SK-N-SH (cell line): ENCODE results near the gene P2RX3. TPM values are rescaled to one million over a fixed set of nuclear protein-coding genes. Genes with fewer than 3 reads are reported as not detected.

ENCODE experiments used
- CTCF ChIA-PET: fragments of 300-600, 350-600 bp; formaldehyde crosslinking; extraction: SDS; loops from one replicate; lab custom pipeline; 2021; lab: Yijun Ruan, JAX
- POLR2A ChIA-PET: fragments of 350-600 bp; sonication (Branson Sonifier 250); formaldehyde crosslinking; extraction: SDS; loops from one replicate; lab custom pipeline; 2020; ENCODE audit warnings: antibody characterized with exemption, inconsistent platforms; lab: Yijun Ruan, JAX
- DNase-seq: peaks from one replicate; pipeline ENCODE4 v3.0.0; 2012
- H2AFZ ChIP-seq: fragments of 200-600 bp; sonication (generic); 2 replicates; pipeline ENCODE4 v1.8.1; 2016; ENCODE audit warnings: antibody characterized with exemption, mild to moderate bottlenecking, low read depth
- H3F3A ChIP-seq: fragments of 200-600 bp; sonication (generic); replicated peaks from 2 replicates; pipeline ENCODE3; 2016; ENCODE audit warnings: antibody characterized with exemption, mild to moderate bottlenecking; ENCODE audit not compliant: insufficient read depth
- H3K27ac ChIP-seq, 2 experiments: fragments of 200-500 bp in 1 of 2; fragments of 200-600 bp in 1 of 2; sonication (Bioruptor generic) in 1 of 2; sonication (generic), shearing (Covaris generic) in 1 of 2; 2 replicates each; pipeline versions ENCODE4 v1.5.1 to v1.6.1; 2014 to 2016; ENCODE audit warnings: low read depth in 2 of 2, inconsistent platforms in 1 of 2, low read length in 1 of 2, mild to moderate bottlenecking in 1 of 2, mixed read lengths in 1 of 2
- H3K27me3 ChIP-seq: fragments of 200-600 bp; sonication (generic), shearing (Covaris generic); 2 replicates; pipeline ENCODE4 v1.6.1; 2016; ENCODE audit warnings: mixed run types; ENCODE audit not compliant: insufficient read depth
- H3K36me3 ChIP-seq, 2 experiments: fragments of 200-500 bp in 1 of 2; fragments of 200-600 bp in 1 of 2; sonication (Bioruptor generic) in 1 of 2; sonication (generic) in 1 of 2; replicated peaks in 1 of 2; 2 replicates each; pipeline versions ENCODE3 to v1.5.1; 2014 to 2016; ENCODE audit warnings: low read length in 1 of 2, mild to moderate bottlenecking in 1 of 2; ENCODE audit not compliant: insufficient read depth in 2 of 2, control insufficient read depth in 1 of 2
- H3K4me1 ChIP-seq, 2 experiments: fragments of 200-500 bp in 1 of 2; fragments of 200-600 bp in 1 of 2; sonication (Bioruptor generic) in 1 of 2; sonication (generic), shearing (Covaris generic) in 1 of 2; 2 replicates each; pipeline versions ENCODE4 v1.5.1 to v1.6.1; 2014 to 2016; ENCODE audit warnings: low read depth in 1 of 2, low read length in 1 of 2, mixed run types in 1 of 2; ENCODE audit not compliant: insufficient read depth in 2 of 2, control insufficient read depth in 1 of 2
- H3K4me2 ChIP-seq: fragments of 200-600 bp; sonication (generic), shearing (Covaris generic); 2 replicates; pipeline ENCODE4 v1.6.1; 2017; ENCODE audit warnings: mixed run types
- H3K4me3 ChIP-seq, 2 experiments: fragments of 200-500 bp in 1 of 2; fragments of 200-600 bp in 1 of 2; sonication (Bioruptor generic) in 1 of 2; sonication (generic), shearing (Covaris generic) in 1 of 2; 2 replicates each; pipeline versions ENCODE4 v1.5.1 to v1.8.1; 2014 to 2016; ENCODE audit warnings: low read depth in 2 of 2, inconsistent platforms in 1 of 2, low read length in 1 of 2, mild to moderate bottlenecking in 1 of 2, mixed read lengths in 1 of 2, moderate library complexity in 1 of 2
- H3K79me2 ChIP-seq: fragments of 200-600 bp; sonication (generic); 2 replicates; pipeline ENCODE4 v1.8.1; 2017; ENCODE audit warnings: mild to moderate bottlenecking; ENCODE audit not compliant: insufficient read depth
- H3K9ac ChIP-seq: fragments of 200-600 bp; sonication (generic); 2 replicates; pipeline ENCODE4 v1.6.1; 2017; ENCODE audit warnings: mixed run types
- H3K9me2 ChIP-seq: fragments of 200-600 bp; sonication (generic); 2 replicates; pipeline ENCODE4 v1.6.1; 2017; ENCODE audit warnings: mixed run types
- H3K9me3 ChIP-seq: fragments of 200-600 bp; sonication (generic); 2 replicates; pipeline ENCODE4 v1.6.1; 2017; ENCODE audit warnings: mixed run types, mild to moderate bottlenecking, moderate library complexity
- H4K20me1 ChIP-seq: fragments of 200-600 bp; sonication (generic); 2 replicates; pipeline ENCODE4 v1.6.1; 2017; ENCODE audit warnings: mild to moderate bottlenecking, mixed run types; ENCODE audit not compliant: insufficient read depth
- EP300 ChIP-seq, 2 experiments: IDR thresholded peaks; 2 replicates each; pipeline versions ENCODE4 v1.4.0 to v1.6.1; 2012; ENCODE audit warnings: borderline replicate concordance in 1 of 2, low read depth in 1 of 2, low read length in 1 of 2
- EZH2phosphoT487 ChIP-seq: fragments of 200-600 bp; sonication (generic); IDR thresholded peaks from 2 replicates; pipeline ENCODE4 v1.6.1; 2017; ENCODE audit warnings: low read depth, mixed run types, mild to moderate bottlenecking, antibody characterized with exemption, moderate library complexity, borderline replicate concordance
- FOXJ3 ChIP-seq: sonication (generic); formaldehyde crosslinking; IDR thresholded peaks from 2 replicates; pipeline ENCODE4 v1.5.1; 2020; ENCODE audit warnings: mild to moderate bottlenecking, missing genetic modification reagents
- FOXM1 ChIP-seq: IDR thresholded peaks from 2 replicates; pipeline ENCODE4 v1.4.0; 2012; ENCODE audit warnings: low read depth, mild to moderate bottlenecking
- GABPA ChIP-seq: IDR thresholded peaks from 2 replicates; pipeline ENCODE4 v1.4.0; 2012; ENCODE audit warnings: low read depth, mild to moderate bottlenecking
- GATA2 ChIP-seq: sonication (generic); formaldehyde crosslinking; IDR thresholded peaks from 2 replicates; pipeline ENCODE4 v1.5.0; 2020; ENCODE audit warnings: mild to moderate bottlenecking, missing genetic modification reagents
- IRF3 ChIP-seq: fragments of 150-350 bp; IDR thresholded peaks from 2 replicates; pipeline ENCODE4 v1.6.1; 2016; ENCODE audit warnings: mild to moderate bottlenecking, low read depth, low read length
- MXI1 ChIP-seq: IDR thresholded peaks from 2 replicates; pipeline ENCODE4 v1.6.1; 2012; ENCODE audit warnings: mild to moderate bottlenecking, low read depth, low read length, improper control_type of control experiment
- NFIC ChIP-seq: IDR thresholded peaks from 2 replicates; pipeline ENCODE4 v1.4.0; 2012; ENCODE audit warnings: borderline replicate concordance
- PBX3 ChIP-seq: IDR thresholded peaks from 2 replicates; pipeline ENCODE4; 2012
- POLR2AphosphoS5 ChIP-seq: IDR thresholded peaks from 2 replicates; pipeline ENCODE4 v1.6.1; 2012; ENCODE audit warnings: low read depth, low read length
- RAD21 ChIP-seq: IDR thresholded peaks from 2 replicates; pipeline ENCODE4 v1.6.1; 2012; ENCODE audit warnings: mild to moderate bottlenecking, low read length
- RFX5 ChIP-seq: IDR thresholded peaks from 2 replicates; pipeline ENCODE4 v1.6.1; 2012; ENCODE audit warnings: mild to moderate bottlenecking, improper control_type of control experiment, low read length
- RXRA ChIP-seq: IDR thresholded peaks from 2 replicates; pipeline ENCODE4 v1.4.0; 2012; ENCODE audit warnings: low read depth, mild to moderate bottlenecking, borderline replicate concordance
- SIN3A ChIP-seq: IDR thresholded peaks from 2 replicates; pipeline ENCODE4 v1.6.1; 2012; ENCODE audit warnings: low read depth, mild to moderate bottlenecking, low read length, moderate library complexity, borderline replicate concordance
- SMC3 ChIP-seq: IDR thresholded peaks from 2 replicates; pipeline ENCODE4 v1.6.1; 2012; ENCODE audit warnings: low read depth, low read length, improper control_type of control experiment
- TAF1 ChIP-seq: IDR thresholded peaks from 2 replicates; pipeline ENCODE4 v1.6.1; 2012; ENCODE audit warnings: low read depth, mild to moderate bottlenecking, low read length, moderate library complexity, borderline replicate concordance
- TEAD4 ChIP-seq: IDR thresholded peaks from 2 replicates; pipeline ENCODE4 v1.4.0; 2012; ENCODE audit warnings: mild to moderate bottlenecking, borderline replicate concordance; ENCODE audit not compliant: insufficient read depth
- USF2 ChIP-seq: fragments of 150-350 bp; IDR thresholded peaks from 2 replicates; pipeline ENCODE4 v1.6.1; 2017; ENCODE audit warnings: antibody characterized with exemption, low read length, low read depth, borderline replicate concordance
- ZBTB33 ChIP-seq: IDR thresholded peaks from 2 replicates; pipeline ENCODE4 v1.4.0; 2012; ENCODE audit warnings: low read depth, borderline replicate concordance
- WGBS: methylation state at CpG from one replicate; pipeline ENCODE4 v1.1.6; 2017; ENCODE audit warnings: low lambda C conversion rate; 5-methylcytosine and 5-hydroxymethylcytosine counted together
- polyA plus RNA-seq, 3 experiments: library from polyadenylated mRNA; depleted of rRNA; stranded (reverse); fragments of >200 nt; gene quantifications; 2 replicates each; pipeline ENCODE4 v1.2.3, GENCODE V29; 2012

Gene P2RX3
- polyA plus RNA-seq, 1 of the 3 experiments (the other 2 are of a cell fraction), result not detected

GRCh38 chr11:57354699-57355098, 16.5 kb downstream of the P2RX3 start:
- WGBS, result 75% methylated on average over 6 of the region's 6 CpGs
- POLR2A ChIA-PET, result no interaction called here
- CTCF ChIA-PET, result no interaction called here

GRCh38 chr11:57356268-57356667, 18.1 kb downstream of the P2RX3 start:
- H3K27ac ChIP-seq, result no peak overlapping the region
- no peak overlapping the region for H3K4me2 ChIP-seq
- H2AFZ ChIP-seq, result no peak overlapping the region
- no peaks in the 10 kb centered on the region for H3K9me2 ChIP-seq
- POLR2A ChIA-PET, result no interaction called here
- H3K27me3 ChIP-seq, result peaks cover 4% of the 10 kb centered on the region; the same call in 1 of the 2 replicates
- no peak overlapping the region for H3K4me3 ChIP-seq
- H4K20me1 ChIP-seq, result no peaks in the 10 kb centered on the region
- H3F3A ChIP-seq, result no peaks in the 10 kb centered on the region
- CTCF ChIA-PET, result interaction anchor here (0.8 to 2.4 kb wide), 3 partner anchors 10 to 137 kb away, joined by 3 to 12 read pairs (median 7); no protein-coding TSS in a partner anchor
- no peaks in the 10 kb centered on the region; a peak in 1 of 4 replicates for H3K4me1 ChIP-seq
- H3K36me3 ChIP-seq, result no peaks in the 10 kb centered on the region
- H3K9ac ChIP-seq, result no peak overlapping the region
- 62% methylated on average over 9 of the region's 9 CpGs for WGBS
- DNase-seq, result no peak
- no peaks in the 10 kb centered on the region for H3K9me3 ChIP-seq
- no peaks in the 10 kb centered on the region for H3K79me2 ChIP-seq
- TF ChIP-seq SMC3 (no peak), ZBTB33 (no peak), TEAD4 (no peak), RAD21 (no peak), EZH2phosphoT487 (no peak), RFX5 (no peak), USF2 (no peak), POLR2AphosphoS5 (no peak), EP300 (IDR thresholded peaks at IDR 0.05; ENCODE audit: borderline replicate concordance in 1 of 2, low read depth in 1 of 2, low read length in 1 of 2) (no peak), MXI1 (no peak), FOXM1 (no peak), PBX3 (no peak), NFIC (no peak), IRF3 (no peak), GATA2 (CRISPR knock-in tag) (no peak), RXRA (no peak), SIN3A (no peak)

More at GRCh38 chr11:57354699-57355098, 16.5 kb downstream of the P2RX3 start:
- H3K4me3 ChIP-seq, result no peak overlapping the region
- no peak overlapping the region for H3K4me2 ChIP-seq
- H3K27me3 ChIP-seq, result peaks cover 4% of the 10 kb centered on the region; the same call in 1 of the 2 replicates
- H2AFZ ChIP-seq, result no peak overlapping the region
- H3K27ac ChIP-seq, result no peak overlapping the region
- DNase-seq, result no peak
- no peaks in the 10 kb centered on the region for H3K36me3 ChIP-seq
- no peak for TF ChIP-seq RXRA
- TF ChIP-seq IRF3, result no peak
- TF ChIP-seq EZH2phosphoT487, result no peak
- no peak for TF ChIP-seq TAF1
- TF ChIP-seq RAD21, result no peak
- TF ChIP-seq GABPA, result no peak
- no peak for TF ChIP-seq FOXJ3 (CRISPR knock-in tag)
- no peaks in the 10 kb centered on the region for H3K79me2 ChIP-seq
- H3K9me3 ChIP-seq, result no peaks in the 10 kb centered on the region
- no peaks in the 10 kb centered on the region for H3K9me2 ChIP-seq
- no peaks in the 10 kb centered on the region for H3F3A ChIP-seq
- peaks cover 0 to under 1% of the 10 kb centered on the region in 2 experiments; a peak in 1 of 4 replicates for H3K4me1 ChIP-seq
- no peak overlapping the region for H3K9ac ChIP-seq
- no peaks in the 10 kb centered on the region for H4K20me1 ChIP-seq
